NCI-H510A treated with DMSO at 0.1 percent for 48 hours (cell line): Measurements from ENCODE around the gene NGB.
"Not testable (repeated sequence)": the region's sequence is repeated elsewhere in the genome, so short reads cannot be mapped to it uniquely, and the experiment has no call there.

Source experiments
- DNase-seq: peaks from one replicate; lab custom pipeline; 2025; lab: John Stamatoyannopoulos, UW

NGB gene

GRCh38 chr14:77296155-77296554 is 25.1 kb upstream of the NGB start:
- no peak for DNase-seq

- no peak for DNase-seq
These were observed 19.7 kb upstream of the NGB start for GRCh38 chr14:77290705-77291104.

GRCh38 chr14:77286576-77286975 is 15.6 kb upstream of the NGB start:
- DNase-seq: no peak

- DNase-seq: no peak
These were observed 13.5 kb upstream of the NGB start for GRCh38 chr14:77284466-77284865.

GRCh38 chr14:77284066-77284465 is 13.1 kb upstream of the NGB start:
- no peak for DNase-seq

- no peak for DNase-seq
These were observed 10.9 kb upstream of the NGB start for GRCh38 chr14:77281852-77282410.

- DNase-seq: not testable (repeated sequence)
These were observed 9.9 kb upstream of the NGB start for GRCh38 chr14:77280921-77281320.

GRCh38 chr14:77279719-77280118 is 8.7 kb upstream of the NGB start:
- DNase-seq: no peak

- DNase-seq: no peak
These were observed 7.6 kb upstream of the NGB start for GRCh38 chr14:77278461-77279230.

- no peak for DNase-seq
These were observed 6.0 kb upstream of the NGB start for GRCh38 chr14:77276959-77277358.

GRCh38 chr14:77276295-77276935 is 5.4 kb upstream of the NGB start:
- DNase-seq: no peak

GRCh38 chr14:77275601-77276017 is 4.6 kb upstream of the NGB start:
- DNase-seq: no peak

GRCh38 chr14:77275041-77275580 is 4.1 kb upstream of the NGB start:
- DNase-seq: no peak

GRCh38 chr14:77273796-77274195 is 2.8 kb upstream of the NGB start:
- DNase-seq: no peak

- no peak for DNase-seq
These were observed 1.3 kb upstream of the NGB start for GRCh38 chr14:77272261-77272660.

GRCh38 chr14:77270361-77271112 is 469 bp downstream of the NGB start:
- no peak for DNase-seq

GRCh38 chr14:77268989-77269600 is 1.9 kb downstream of the NGB start:
- DNase-seq: peak; percentile 63

GRCh38 chr14:77267937-77268699 is 2.9 kb downstream of the NGB start:
- DNase-seq: no peak

GRCh38 chr14:77266336-77266735 is 4.7 kb downstream of the NGB start:
- DNase-seq: no peak

- no peak for DNase-seq
These were observed 5.3 kb downstream of the NGB start for GRCh38 chr14:77265561-77266335.

GRCh38 chr14:77265187-77265515 is 5.9 kb downstream of the NGB start:
- DNase-seq: no peak
